ENCODE measurements around the gene GPS1. TPM values are rescaled to one million over a fixed set of nuclear protein-coding genes. Genes with fewer than 3 reads are reported as not detected.

The GPS1 gene
- total and polyA plus RNA-seq, 9 of the 15 experiments (the other 6 are each of a cell fraction or from before 2014, with no cell fraction given), result 3.1 to 167 (median 69.9) TPM

DNA sequence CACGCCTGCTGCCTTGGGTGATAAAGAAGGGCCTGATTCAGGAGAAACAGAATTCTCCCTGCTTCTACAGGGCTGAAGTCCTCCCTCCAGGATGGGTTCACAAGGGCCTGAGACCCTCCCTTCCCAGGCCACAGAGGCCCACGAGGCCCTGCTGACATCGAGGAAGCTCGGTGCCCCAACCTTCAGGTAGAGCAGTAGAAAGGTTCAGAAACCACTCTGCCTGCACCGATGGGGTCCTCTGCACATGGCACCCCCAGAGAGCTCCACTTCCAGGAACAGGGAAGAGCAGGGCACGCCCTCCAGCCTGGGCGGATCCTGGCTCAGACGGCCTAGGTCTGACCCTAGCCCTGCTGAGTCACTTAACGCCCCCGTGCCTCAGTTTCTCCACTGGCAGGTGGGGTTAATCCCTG is 29.8 kb upstream of the GPS1 start (continued):
- TF ChIP-seq, protein P1, sequence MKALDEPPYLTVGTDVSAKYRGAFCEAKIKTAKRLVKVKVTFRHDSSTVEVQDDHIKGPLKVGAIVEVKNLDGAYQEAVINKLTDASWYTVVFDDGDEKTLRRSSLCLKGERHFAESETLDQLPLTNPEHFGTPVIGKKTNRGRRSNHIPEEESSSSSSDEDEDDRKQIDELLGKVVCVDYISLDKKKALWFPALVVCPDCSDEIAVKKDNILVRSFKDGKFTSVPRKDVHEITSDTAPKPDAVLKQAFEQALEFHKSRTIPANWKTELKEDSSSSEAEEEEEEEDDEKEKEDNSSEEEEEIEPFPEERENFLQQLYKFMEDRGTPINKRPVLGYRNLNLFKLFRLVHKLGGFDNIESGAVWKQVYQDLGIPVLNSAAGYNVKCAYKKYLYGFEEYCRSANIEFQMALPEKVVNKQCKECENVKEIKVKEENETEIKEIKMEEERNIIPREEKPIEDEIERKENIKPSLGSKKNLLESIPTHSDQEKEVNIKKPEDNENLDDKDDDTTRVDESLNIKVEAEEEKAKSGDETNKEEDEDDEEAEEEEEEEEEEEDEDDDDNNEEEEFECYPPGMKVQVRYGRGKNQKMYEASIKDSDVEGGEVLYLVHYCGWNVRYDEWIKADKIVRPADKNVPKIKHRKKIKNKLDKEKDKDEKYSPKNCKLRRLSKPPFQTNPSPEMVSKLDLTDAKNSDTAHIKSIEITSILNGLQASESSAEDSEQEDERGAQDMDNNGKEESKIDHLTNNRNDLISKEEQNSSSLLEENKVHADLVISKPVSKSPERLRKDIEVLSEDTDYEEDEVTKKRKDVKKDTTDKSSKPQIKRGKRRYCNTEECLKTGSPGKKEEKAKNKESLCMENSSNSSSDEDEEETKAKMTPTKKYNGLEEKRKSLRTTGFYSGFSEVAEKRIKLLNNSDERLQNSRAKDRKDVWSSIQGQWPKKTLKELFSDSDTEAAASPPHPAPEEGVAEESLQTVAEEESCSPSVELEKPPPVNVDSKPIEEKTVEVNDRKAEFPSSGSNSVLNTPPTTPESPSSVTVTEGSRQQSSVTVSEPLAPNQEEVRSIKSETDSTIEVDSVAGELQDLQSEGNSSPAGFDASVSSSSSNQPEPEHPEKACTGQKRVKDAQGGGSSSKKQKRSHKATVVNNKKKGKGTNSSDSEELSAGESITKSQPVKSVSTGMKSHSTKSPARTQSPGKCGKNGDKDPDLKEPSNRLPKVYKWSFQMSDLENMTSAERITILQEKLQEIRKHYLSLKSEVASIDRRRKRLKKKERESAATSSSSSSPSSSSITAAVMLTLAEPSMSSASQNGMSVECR (CRISPR knock-in tag; IDR thresholded peaks at IDR 0.05), result no peak
- TF ChIP-seq CEBPG (CRISPR knock-in tag; IDR thresholded peaks at IDR 0.05), result no peak
- no peak for TF ChIP-seq CEBPG (tag; conservative IDR thresholded peaks at IDR 0.05 in 1 of 2, IDR thresholded peaks at IDR 0.05 in 1 of 2)
- no peak for TF ChIP-seq TEAD2 (tag; IDR thresholded peaks at IDR 0.05)
- no peak for TF ChIP-seq TOE1 (IDR thresholded peaks at IDR 0.05; ENCODE audit: borderline replicate concordance)
- TF ChIP-seq TOE1 (CRISPR knock-in tag; IDR thresholded peaks at IDR 0.05; ENCODE audit: borderline replicate concordance, low read depth), result no peak
- peak; percentile 37; the same call in 1 of the 2 replicates for TF ChIP-seq POLR2AphosphoS5 (IDR thresholded peaks at IDR 0.05; ENCODE audit: control insufficient read depth, insufficient read depth, low read depth, low read length)
- no peak for TF ChIP-seq CAMTA2 (CRISPR knock-in tag; conservative IDR thresholded peaks at IDR 0.05)
- no peak for TF ChIP-seq BMI1 (IDR thresholded peaks at IDR 0.05; ENCODE audit: low read length)
- TF ChIP-seq, protein P2, sequence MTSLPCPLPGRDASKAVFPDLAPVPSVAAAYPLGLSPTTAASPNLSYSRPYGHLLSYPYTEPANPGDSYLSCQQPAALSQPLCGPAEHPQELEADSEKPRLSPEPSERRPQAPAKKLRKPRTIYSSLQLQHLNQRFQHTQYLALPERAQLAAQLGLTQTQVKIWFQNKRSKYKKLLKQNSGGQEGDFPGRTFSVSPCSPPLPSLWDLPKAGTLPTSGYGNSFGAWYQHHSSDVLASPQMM (CRISPR knock-in tag; IDR thresholded peaks at IDR 0.05), result no peak
- TF ChIP-seq ZBTB7A (IDR thresholded peaks at IDR 0.05; ENCODE audit: borderline replicate concordance, control insufficient read depth, low read depth, low read length), result peak; percentile 77; the same call in 1 of the 2 replicates
- no peak for TF ChIP-seq ILF3 (IDR thresholded peaks at IDR 0.05; ENCODE audit: borderline replicate concordance)
- TF ChIP-seq HIVEP1 (CRISPR knock-in tag; IDR thresholded peaks at IDR 0.05), result no peak
- no peak for TF ChIP-seq BCOR (IDR thresholded peaks at IDR 0.05)
- peak; percentile 30 for TF ChIP-seq CHD4 (IDR thresholded peaks at IDR 0.05; ENCODE audit: insufficient read depth, insufficient replicate concordance, low read depth, low read length, poor library complexity, severe bottlenecking)

Measured in K562 (cell line).